GM12891 (cell line): ENCODE results near the gene ART1.

Experiments
- POLR2A ChIP-seq: IDR thresholded peaks from 2 replicates; pipeline ENCODE4 v1.6.1; 2011; ENCODE audit warnings: low read depth, low read length, control low read depth
- POLR2AphosphoS5 ChIP-seq: IDR thresholded peaks from 2 replicates; pipeline ENCODE4 v1.6.1; 2011; ENCODE audit warnings: low read depth, low read length, control low read depth
- TAF1 ChIP-seq: IDR thresholded peaks from 2 replicates; pipeline ENCODE4 v1.6.1; 2011; ENCODE audit warnings: low read depth, low read length, control low read depth

- TF ChIP-seq POLR2AphosphoS5 (no peak), POLR2A (no peak), TAF1 (no peak)
These were observed 21.0 kb upstream of the ART1 start for GRCh38 chr11:3623767-3624458.
